Osteocyte (in vitro differentiated cells): ENCODE measurements around the gene FHIT. TPM values are rescaled to one million over a fixed set of nuclear protein-coding genes. Genes with fewer than 3 reads are reported as not detected.

Experiments
- DNase-seq: peaks from one replicate; pipeline ENCODE4 v3.0.0; 2021; ENCODE audit warnings: mixed read lengths; ENCODE audit not compliant: unreplicated experiment; ENCODE audit errors: extremely low spot score
- H3K27ac Mint-ChIP-seq: one replicate; pipeline ENCODE4 v1.8.0; 2021; ENCODE audit warnings: mild to moderate bottlenecking, mixed read lengths; ENCODE audit not compliant: unreplicated experiment
- H3K27me3 Mint-ChIP-seq: one replicate; pipeline ENCODE4 v1.8.0; 2021; ENCODE audit warnings: mixed read lengths; ENCODE audit not compliant: unreplicated experiment
- H3K36me3 Mint-ChIP-seq: one replicate; pipeline ENCODE4 v1.8.0; 2021; ENCODE audit warnings: mixed read lengths; ENCODE audit not compliant: unreplicated experiment
- H3K4me1 Mint-ChIP-seq: one replicate; pipeline ENCODE4 v1.8.0; 2021; ENCODE audit warnings: mixed read lengths; ENCODE audit not compliant: unreplicated experiment
- H3K4me3 Mint-ChIP-seq: one replicate; pipeline ENCODE4 v1.8.0; 2021; ENCODE audit warnings: mild to moderate bottlenecking, moderate library complexity, mixed read lengths; ENCODE audit not compliant: unreplicated experiment
- H3K9me3 Mint-ChIP-seq: one replicate; pipeline ENCODE4 v1.8.0; 2021; ENCODE audit warnings: mixed read lengths; ENCODE audit not compliant: unreplicated experiment
- total RNA-seq: library from RNA; stranded (reverse); gene quantifications from 2 replicates; pipeline ENCODE4 v1.2.1, GENCODE V29; 2021
- TF ChIP-seq, protein P1 (sequence below): fragments of 200-600 bp; sonication (generic); IDR thresholded peaks from 2 replicates; pipeline ENCODE4 v1.5.0; 2021; ENCODE audit warnings: antibody characterized with exemption, mild to moderate bottlenecking, moderate library complexity

Gene FHIT
- total RNA-seq, 1 donor from 2014 or later: 2.3 TPM

DNA sequence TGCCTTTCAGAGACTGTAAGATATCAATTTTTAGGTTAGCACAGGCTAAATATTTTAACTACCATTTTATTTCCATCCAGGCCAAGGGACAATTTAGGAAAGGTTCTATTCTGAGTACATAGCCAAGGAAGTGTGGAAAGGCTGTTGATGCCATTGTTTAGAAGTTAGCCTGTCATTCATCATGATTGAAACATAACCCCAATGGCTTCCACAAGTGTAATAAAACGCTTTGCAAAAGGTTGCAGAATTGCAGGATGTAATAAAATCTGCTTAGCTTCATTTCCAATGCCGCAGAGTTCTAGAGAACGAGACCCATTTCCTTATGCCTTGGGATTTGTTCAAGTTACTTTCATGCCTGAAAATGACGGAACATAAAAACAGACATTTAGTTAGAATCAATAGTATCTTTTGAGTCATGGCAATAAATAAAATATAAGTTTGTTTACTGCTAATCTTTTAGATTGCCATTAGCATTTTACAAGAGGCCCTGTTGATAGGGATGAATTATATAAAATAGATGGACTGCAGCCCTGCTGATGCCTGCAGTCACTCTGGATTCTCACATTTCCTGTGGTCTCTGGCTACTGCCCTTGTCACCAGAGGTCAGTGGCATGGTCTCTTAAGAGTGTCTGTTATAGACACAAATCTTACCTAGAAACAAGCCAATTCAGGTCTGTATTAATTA, 1523.2 kb downstream of the FHIT start:
- Mint-ChIP-seq H3K36me3 (no peaks in the 10 kb centered on the region), H3K4me1 (no peaks in the 10 kb centered on the region), H3K27me3 (peaks cover 4% of the 10 kb centered on the region), H3K27ac (no peak overlapping the region), H3K9me3 (peaks cover 9% of the 10 kb centered on the region), H3K4me3 (no peak overlapping the region)
- TF ChIP-seq, protein P1, sequence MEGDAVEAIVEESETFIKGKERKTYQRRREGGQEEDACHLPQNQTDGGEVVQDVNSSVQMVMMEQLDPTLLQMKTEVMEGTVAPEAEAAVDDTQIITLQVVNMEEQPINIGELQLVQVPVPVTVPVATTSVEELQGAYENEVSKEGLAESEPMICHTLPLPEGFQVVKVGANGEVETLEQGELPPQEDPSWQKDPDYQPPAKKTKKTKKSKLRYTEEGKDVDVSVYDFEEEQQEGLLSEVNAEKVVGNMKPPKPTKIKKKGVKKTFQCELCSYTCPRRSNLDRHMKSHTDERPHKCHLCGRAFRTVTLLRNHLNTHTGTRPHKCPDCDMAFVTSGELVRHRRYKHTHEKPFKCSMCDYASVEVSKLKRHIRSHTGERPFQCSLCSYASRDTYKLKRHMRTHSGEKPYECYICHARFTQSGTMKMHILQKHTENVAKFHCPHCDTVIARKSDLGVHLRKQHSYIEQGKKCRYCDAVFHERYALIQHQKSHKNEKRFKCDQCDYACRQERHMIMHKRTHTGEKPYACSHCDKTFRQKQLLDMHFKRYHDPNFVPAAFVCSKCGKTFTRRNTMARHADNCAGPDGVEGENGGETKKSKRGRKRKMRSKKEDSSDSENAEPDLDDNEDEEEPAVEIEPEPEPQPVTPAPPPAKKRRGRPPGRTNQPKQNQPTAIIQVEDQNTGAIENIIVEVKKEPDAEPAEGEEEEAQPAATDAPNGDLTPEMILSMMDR: no peak
- DNase-seq: no peak

DNA sequence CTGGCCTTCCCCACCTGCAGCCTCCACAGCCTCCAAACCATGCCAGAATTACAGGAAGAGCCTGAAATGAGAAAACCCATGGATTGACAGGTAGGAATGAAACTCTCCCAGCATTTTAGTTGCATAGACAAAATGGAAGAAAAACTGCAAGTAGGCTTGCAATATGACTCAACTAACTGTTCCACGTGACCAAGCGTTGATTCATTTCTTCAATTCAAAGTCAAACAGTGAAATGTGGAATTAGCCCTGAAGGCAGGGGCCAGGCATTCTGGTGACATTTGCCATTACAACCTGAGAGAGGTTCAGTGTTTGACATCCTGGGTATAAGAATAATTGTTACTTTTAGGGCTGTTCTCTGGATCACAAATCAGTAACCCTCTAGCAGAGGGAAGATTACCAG, 1525.0 kb downstream of the FHIT start:
- H3K27ac Mint-ChIP-seq: no peak overlapping the region
- TF ChIP-seq, protein P1: no peak
- H3K27me3 Mint-ChIP-seq: peaks cover 4% of the 10 kb centered on the region
- H3K4me3 Mint-ChIP-seq: no peak overlapping the region
- no peaks in the 10 kb centered on the region for H3K4me1 Mint-ChIP-seq
- DNase-seq: no peak
- H3K36me3 Mint-ChIP-seq: no peaks in the 10 kb centered on the region
- H3K9me3 Mint-ChIP-seq: peaks cover 9% of the 10 kb centered on the region

DNA sequence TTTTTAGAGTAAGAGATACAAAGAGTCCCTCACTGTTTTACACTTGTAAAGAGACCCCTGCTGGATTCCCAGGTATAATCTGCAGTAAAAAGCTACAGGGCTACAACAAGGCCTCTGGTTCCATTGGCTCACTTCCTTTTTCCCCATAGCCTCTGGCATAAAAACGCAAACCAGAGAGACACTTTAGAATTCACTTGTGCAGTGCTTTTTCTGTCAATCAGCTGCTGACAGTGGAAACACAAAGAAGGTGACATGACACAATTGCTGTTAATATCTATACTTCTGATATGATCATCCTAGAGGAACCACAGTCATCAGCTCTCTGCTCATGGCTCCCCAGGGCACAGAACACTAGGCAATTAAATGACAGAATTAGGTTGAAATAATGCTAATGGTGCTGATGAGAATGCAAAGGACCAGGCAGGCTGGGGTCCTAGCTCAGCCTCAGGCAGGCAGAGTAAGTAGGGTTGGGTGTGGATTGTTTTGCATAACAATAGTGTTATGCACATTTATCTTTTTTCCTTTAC, 1533.5 kb downstream of the FHIT start:
- Mint-ChIP-seq H3K36me3 (no peaks in the 10 kb centered on the region), H3K4me3 (no peak overlapping the region), H3K27me3 (peaks cover 30% of the 10 kb centered on the region), H3K27ac (no peak overlapping the region), H3K9me3 (no peaks in the 10 kb centered on the region), H3K4me1 (no peaks in the 10 kb centered on the region)
- DNase-seq: no peak
- TF ChIP-seq, protein P1: no peak

DNA sequence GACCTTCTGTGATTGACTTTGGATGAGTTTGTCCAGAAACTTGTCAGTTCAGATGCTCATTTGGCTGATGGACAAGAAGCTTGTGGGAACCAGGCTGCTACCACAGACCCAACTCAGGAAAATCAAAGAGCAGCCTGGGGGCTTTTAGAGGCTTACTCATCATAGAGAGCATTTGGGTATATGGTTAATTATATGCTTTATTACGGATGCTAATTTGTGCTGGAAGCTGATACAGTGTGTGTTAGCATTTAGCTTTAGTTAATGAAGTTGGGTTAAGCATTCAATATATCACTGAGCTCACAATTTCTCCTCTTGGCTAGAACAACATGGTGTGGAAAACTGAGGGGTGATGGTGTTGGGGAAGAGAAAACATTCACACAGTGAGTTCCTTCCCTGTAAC, 1537.2 kb downstream of the FHIT start:
- no peaks in the 10 kb centered on the region for H3K9me3 Mint-ChIP-seq
- H3K36me3 Mint-ChIP-seq: no peaks in the 10 kb centered on the region
- no peaks in the 10 kb centered on the region for H3K4me1 Mint-ChIP-seq
- no peak overlapping the region for H3K4me3 Mint-ChIP-seq
- no peak for DNase-seq
- TF ChIP-seq, protein P1: no peak
- peaks cover 25% of the 10 kb centered on the region for H3K27me3 Mint-ChIP-seq
- H3K27ac Mint-ChIP-seq: no peak overlapping the region

DNA sequence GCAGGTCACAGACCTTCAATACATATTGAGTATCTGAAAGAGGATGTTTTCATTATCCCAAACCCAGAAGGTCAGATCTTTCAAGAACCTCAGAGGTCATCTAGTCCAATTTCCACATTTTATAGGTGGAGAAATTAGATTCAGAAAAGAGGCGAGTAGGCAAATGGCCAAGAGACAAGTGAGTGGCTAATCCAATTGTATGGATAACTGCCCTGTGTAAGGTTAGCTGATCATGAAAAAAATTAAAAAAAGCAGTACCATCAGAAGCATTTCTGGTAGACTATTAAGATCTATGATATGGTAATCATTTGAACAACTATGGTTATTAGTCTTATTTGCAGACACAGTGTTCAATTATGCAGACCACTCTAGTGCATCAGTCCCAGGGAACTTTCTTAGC, 1540.7 kb downstream of the FHIT start:
- no peak for DNase-seq
- H3K27ac Mint-ChIP-seq: no peak overlapping the region
- no peaks in the 10 kb centered on the region for H3K36me3 Mint-ChIP-seq
- H3K9me3 Mint-ChIP-seq: no peaks in the 10 kb centered on the region
- H3K4me1 Mint-ChIP-seq: no peaks in the 10 kb centered on the region
- H3K4me3 Mint-ChIP-seq: no peak overlapping the region
- TF ChIP-seq, protein P1: no peak
- peaks cover 13% of the 10 kb centered on the region for H3K27me3 Mint-ChIP-seq
